GM12864 (cell line): ENCODE data around the gene STK32C.
"Not testable (repeated sequence)": the region's sequence is repeated elsewhere in the genome, so short reads cannot be mapped to it uniquely, and the experiment has no call there.

ENCODE experiments used
- DNase-seq: peaks from one replicate; pipeline ENCODE4 v3.0.0-alpha.2; 2011; ENCODE audit warnings: low read depth
- H3K4me3 ChIP-seq: 2 replicates; pipeline ENCODE4 v1.5.1; 2011; ENCODE audit warnings: mild to moderate bottlenecking, low read depth, low read length, control low read depth
- CTCF ChIP-seq: IDR thresholded peaks from 2 replicates; pipeline ENCODE4 v1.5.1; 2011; ENCODE audit warnings: low read depth, mild to moderate bottlenecking, moderate library complexity, low read length, control low read depth, inconsistent platforms; ENCODE audit errors: missing control alignments

STK32C gene

GRCh38 chr10:132352462-132353308, 44.9 kb upstream of the STK32C start:
- TF ChIP-seq CTCF = peak; percentile 89
- DNase-seq, H3K4me3 ChIP-seq: not testable (repeated sequence)

- no peak for DNase-seq
- no peak for TF ChIP-seq CTCF
Measured at GRCh38 chr10:132351611-132352010, 43.9 kb upstream of the STK32C start.

GRCh38 chr10:132350946-132351345, 43.2 kb upstream of the STK32C start:
- DNase-seq = no peak
- no peak for TF ChIP-seq CTCF

More at GRCh38 chr10:132351611-132352010, 43.9 kb upstream of the STK32C start:
- no peak overlapping the region for H3K4me3 ChIP-seq

GRCh38 chr10:132350391-132350790, 42.6 kb upstream of the STK32C start:
- H3K4me3 ChIP-seq = no peak overlapping the region
- no peak for DNase-seq
- TF ChIP-seq CTCF = no peak

More at GRCh38 chr10:132350946-132351345, 43.2 kb upstream of the STK32C start:
- H3K4me3 ChIP-seq = no peak overlapping the region

- DNase-seq = no peak
- no peak for TF ChIP-seq CTCF
Measured at GRCh38 chr10:132349766-132350165, 42.0 kb upstream of the STK32C start.

GRCh38 chr10:132347931-132348267, 40.1 kb upstream of the STK32C start:
- no peak for DNase-seq
- H3K4me3 ChIP-seq = no peak overlapping the region
- TF ChIP-seq CTCF = no peak

More at GRCh38 chr10:132349766-132350165, 42.0 kb upstream of the STK32C start:
- no peak overlapping the region for H3K4me3 ChIP-seq
